CD4-positive, alpha-beta memory T cell (primary cell): Measurements from ENCODE around the gene LIMCH1. TPM values are rescaled to one million over a fixed set of nuclear protein-coding genes. Genes with fewer than 3 reads are reported as not detected.

ENCODE experiments used
- CTCF ChIA-PET: fragments of 350-600 bp; sonication (Branson Sonifier 250); formaldehyde crosslinking; loops from one replicate; lab custom pipeline; 2021; ENCODE audit warnings: inconsistent platforms; ENCODE audit not compliant: partially characterized antibody; lab: Charles Lee
- POLR2A ChIA-PET: fragments of 350-600 bp; sonication (Branson Sonifier 250); formaldehyde crosslinking; loops from one replicate; lab custom pipeline; 2021; ENCODE audit not compliant: partially characterized antibody; lab: Charles Lee
- DNase-seq, 5 donors: peaks; one replicate each; pipeline versions ENCODE4 v3.0.0 to v3.0.0-alpha.2; 2020 to 2022; ENCODE audit warnings: mixed read lengths in 1 of 5
- H3K27ac ChIP-seq: one replicate; pipeline ENCODE4 v1.7.0; 2013; ENCODE audit warnings: low read depth, low read length
- H3K27me3 ChIP-seq: 2 replicates; pipeline ENCODE4 v1.7.0; 2013; ENCODE audit warnings: mild to moderate bottlenecking, low read length, moderate library complexity; ENCODE audit not compliant: insufficient read depth
- H3K36me3 ChIP-seq: 2 replicates; pipeline ENCODE4 v1.7.0; 2013; ENCODE audit warnings: mild to moderate bottlenecking, low read length, moderate library complexity; ENCODE audit not compliant: insufficient read depth
- H3K4me1 ChIP-seq: 2 replicates; pipeline ENCODE4 v1.7.0; 2013; ENCODE audit warnings: mild to moderate bottlenecking, low read length, moderate library complexity; ENCODE audit not compliant: insufficient read depth
- H3K4me3 ChIP-seq, 2 donors: one replicate each; pipeline ENCODE4 v1.7.0; 2013; ENCODE audit warnings: low read length in 2 of 2, mild to moderate bottlenecking in 1 of 2
- H3K9me3 ChIP-seq, 2 donors: one replicate each; pipeline ENCODE4 v1.7.0; 2013; ENCODE audit warnings: low read length in 2 of 2, control low read depth in 1 of 2; ENCODE audit not compliant: control insufficient read depth in 1 of 2
- H3K27ac Mint-ChIP-seq, 7 donors: one replicate each; pipeline ENCODE4 v1.8.0; 2020 to 2021; ENCODE audit warnings: mixed read lengths in 7 of 7, mild to moderate bottlenecking in 6 of 7, inconsistent platforms in 3 of 7, moderate library complexity in 3 of 7
- H3K27me3 Mint-ChIP-seq, 2 donors: one replicate each; pipeline ENCODE4 v1.8.0; 2020 to 2021; ENCODE audit warnings: mixed read lengths in 2 of 2
- H3K36me3 Mint-ChIP-seq, 2 donors: one replicate each; pipeline ENCODE4 v1.8.0; 2020 to 2021; ENCODE audit warnings: mixed read lengths in 2 of 2, inconsistent platforms in 1 of 2, mild to moderate bottlenecking in 1 of 2
- H3K4me1 Mint-ChIP-seq, 4 donors: one replicate each; pipeline ENCODE4 v1.8.0; 2020 to 2021; ENCODE audit warnings: mixed read lengths in 4 of 4, mild to moderate bottlenecking in 1 of 4
- H3K4me3 Mint-ChIP-seq, 8 donors: one replicate each; pipeline ENCODE4 v1.8.0; 2020 to 2021; ENCODE audit warnings: mixed read lengths in 8 of 8, mild to moderate bottlenecking in 7 of 8, moderate library complexity in 6 of 8, inconsistent platforms in 3 of 8
- H3K9me3 Mint-ChIP-seq, 8 donors: one replicate each; pipeline ENCODE4 v1.8.0; 2020 to 2021; ENCODE audit warnings: mixed read lengths in 8 of 8, mild to moderate bottlenecking in 5 of 8, inconsistent platforms in 3 of 8, moderate library complexity in 1 of 8
- intact Hi-C: fragments of 100-400 bp; cut with micrococcal nuclease; formaldehyde crosslinking; loops from one replicate; pipeline ENCODE4 v1.15.1; 2023
- polyA plus RNA-seq, 2 donors: library from polyadenylated mRNA; unstranded; fragments of 300-500 nt; fragmentation: Illumina TruSeq; gene quantifications; one replicate each; pipeline ENCODE4 v1.2.3, GENCODE V29; 2021
- total RNA-seq, 2 experiments: library from RNA; stranded (reverse); gene quantifications; one replicate each; pipeline ENCODE4 v1.2.3, GENCODE V29; 2021

The LIMCH1 gene
- total and polyA plus RNA-seq, 4 experiments from 2014 or later, result not detected

- Mint-ChIP-seq H3K27ac (no peak overlapping the region), H3K9me3 (no peaks in the 10 kb centered on the region), H3K4me3 (no peak overlapping the region), H3K36me3 (no peaks in the 10 kb centered on the region), H3K4me1 (no peaks in the 10 kb centered on the region), H3K27me3 (peaks cover 0 to 3% of the 10 kb centered on the region in 2 donors)
- Histone ChIP-seq H3K4me3 (no peak overlapping the region), H3K27me3 (no peaks in the 10 kb centered on the region), H3K9me3 (no peaks in the 10 kb centered on the region), H3K27ac (no peak overlapping the region), H3K36me3 (no peaks in the 10 kb centered on the region), H3K4me1 (no peaks in the 10 kb centered on the region)
- intact Hi-C loops, result no loop called here
- no peak for DNase-seq
- POLR2A ChIA-PET, result no interaction called here
- CTCF ChIA-PET, result no interaction called here
Measured at GRCh38 chr4:41678086-41678816, 140.3 kb downstream of the LIMCH1 start.

GRCh38 chr4:41678951-41679350, 141.0 kb downstream of the LIMCH1 start:
- Histone ChIP-seq H3K4me1 (no peaks in the 10 kb centered on the region), H3K9me3 (no peaks in the 10 kb centered on the region), H3K27ac (no peak overlapping the region), H3K27me3 (no peaks in the 10 kb centered on the region), H3K36me3 (no peaks in the 10 kb centered on the region), H3K4me3 (no peak overlapping the region)
- intact Hi-C loops, result no loop called here
- ChIA-PET POLR2A (no interaction called here), CTCF (no interaction called here)
- Mint-ChIP-seq H3K4me3 (no peak overlapping the region), H3K27me3 (peaks cover 0 to 2% of the 10 kb centered on the region in 2 donors), H3K27ac (no peak overlapping the region), H3K4me1 (no peaks in the 10 kb centered on the region), H3K9me3 (no peaks in the 10 kb centered on the region), H3K36me3 (no peaks in the 10 kb centered on the region)
- no peak for DNase-seq

GRCh38 chr4:41679991-41680390, 142.0 kb downstream of the LIMCH1 start:
- peaks cover 0 to 1% of the 10 kb centered on the region in 2 donors for H3K27me3 Mint-ChIP-seq
- CTCF ChIA-PET, result no interaction called here
- H3K4me1 Mint-ChIP-seq, result no peaks in the 10 kb centered on the region

GRCh38 chr4:41681054-41681453, 143.1 kb downstream of the LIMCH1 start:
- Mint-ChIP-seq H3K36me3 (no peaks in the 10 kb centered on the region), H3K27me3 (peaks cover 0 to 1% of the 10 kb centered on the region in 2 donors), H3K4me3 (no peak overlapping the region), H3K9me3 (no peaks in the 10 kb centered on the region), H3K27ac (no peak overlapping the region), H3K4me1 (no peaks in the 10 kb centered on the region)
- intact Hi-C loops, result no loop called here
- Histone ChIP-seq H3K9me3 (no peaks in the 10 kb centered on the region), H3K4me1 (no peaks in the 10 kb centered on the region), H3K36me3 (no peaks in the 10 kb centered on the region), H3K4me3 (no peak overlapping the region), H3K27me3 (no peaks in the 10 kb centered on the region), H3K27ac (no peak overlapping the region)
- POLR2A ChIA-PET, result no interaction called here
- DNase-seq, result no peak
- CTCF ChIA-PET, result no interaction called here

More at GRCh38 chr4:41679991-41680390, 142.0 kb downstream of the LIMCH1 start:
- Histone ChIP-seq H3K9me3 (no peaks in the 10 kb centered on the region), H3K36me3 (no peaks in the 10 kb centered on the region), H3K4me3 (no peak overlapping the region), H3K27me3 (no peaks in the 10 kb centered on the region), H3K27ac (no peak overlapping the region), H3K4me1 (no peaks in the 10 kb centered on the region)
- H3K9me3 Mint-ChIP-seq, result no peaks in the 10 kb centered on the region
- POLR2A ChIA-PET, result no interaction called here
- no peak for DNase-seq
- H3K4me3 Mint-ChIP-seq, result no peak overlapping the region
- no peak overlapping the region for H3K27ac Mint-ChIP-seq
- intact Hi-C loops, result no loop called here
- H3K36me3 Mint-ChIP-seq, result no peaks in the 10 kb centered on the region

- ChIA-PET POLR2A (no interaction called here), CTCF (interaction anchor here (0.8 kb wide), 1 partner anchor 205 kb away, joined by 3 read pairs; no protein-coding TSS in a partner anchor)
- intact Hi-C loops, result no loop called here
- no peak overlapping the region for H3K27ac Mint-ChIP-seq
- no peak overlapping the region for H3K27ac ChIP-seq
- no peaks in the 10 kb centered on the region for H3K36me3 Mint-ChIP-seq
- H3K4me1 Mint-ChIP-seq, result no peaks in the 10 kb centered on the region
- peaks cover 0 to 1% of the 10 kb centered on the region in 2 donors for H3K27me3 Mint-ChIP-seq
- H3K27me3 ChIP-seq, result no peaks in the 10 kb centered on the region
- no peak overlapping the region for H3K4me3 ChIP-seq
- H3K4me1 ChIP-seq, result no peaks in the 10 kb centered on the region
- H3K9me3 ChIP-seq, result no peaks in the 10 kb centered on the region
- H3K9me3 Mint-ChIP-seq, result no peaks in the 10 kb centered on the region
- DNase-seq, result no peak
- H3K4me3 Mint-ChIP-seq, result no peak overlapping the region
- H3K36me3 ChIP-seq, result no peaks in the 10 kb centered on the region
Measured at GRCh38 chr4:41683326-41683725, 145.4 kb downstream of the LIMCH1 start.

GRCh38 chr4:41686893-41687292, 148.9 kb downstream of the LIMCH1 start:
- no peaks in the 10 kb centered on the region for H3K36me3 Mint-ChIP-seq
- no peaks in the 10 kb centered on the region for H3K4me1 Mint-ChIP-seq
- ChIA-PET POLR2A (no interaction called here), CTCF (no interaction called here)
- H3K27ac Mint-ChIP-seq, result no peak overlapping the region
- DNase-seq, result no peak
- Histone ChIP-seq H3K4me3 (no peak overlapping the region), H3K4me1 (no peaks in the 10 kb centered on the region), H3K9me3 (no peaks in the 10 kb centered on the region), H3K36me3 (no peaks in the 10 kb centered on the region), H3K27me3 (no peaks in the 10 kb centered on the region), H3K27ac (no peak overlapping the region)
- H3K4me3 Mint-ChIP-seq, result no peak overlapping the region
- intact Hi-C loops, result no loop called here
- peaks cover 1 to 3% of the 10 kb centered on the region in 2 donors for H3K27me3 Mint-ChIP-seq
- no peaks in the 10 kb centered on the region for H3K9me3 Mint-ChIP-seq

GRCh38 chr4:41687971-41688370, 150.0 kb downstream of the LIMCH1 start:
- H3K36me3 ChIP-seq, result no peaks in the 10 kb centered on the region
- H3K27me3 ChIP-seq, result no peaks in the 10 kb centered on the region
- no peak overlapping the region for H3K27ac ChIP-seq
- intact Hi-C loops, result no loop called here
- H3K4me1 Mint-ChIP-seq, result peaks cover 0 to 2% (median 2%) of the 10 kb centered on the region in 4 donors
- no peaks in the 10 kb centered on the region for H3K36me3 Mint-ChIP-seq
- H3K27ac Mint-ChIP-seq, result no peak overlapping the region
- POLR2A ChIA-PET, result no interaction called here
- no peak overlapping the region for H3K4me3 Mint-ChIP-seq
- H3K9me3 ChIP-seq, result no peaks in the 10 kb centered on the region
- CTCF ChIA-PET, result interaction anchor here (2.1 kb wide), 1 partner anchor 12 kb away, joined by 5 read pairs; no protein-coding TSS in a partner anchor
- no peaks in the 10 kb centered on the region for H3K9me3 Mint-ChIP-seq
- H3K4me1 ChIP-seq, result no peaks in the 10 kb centered on the region
- no peak overlapping the region for H3K4me3 ChIP-seq
- H3K27me3 Mint-ChIP-seq, result peaks cover 1 to 3% of the 10 kb centered on the region in 2 donors
- no peak for DNase-seq
